H1 (cell line): ENCODE data around the gene KXD1. TPM values are rescaled to one million over a fixed set of nuclear protein-coding genes. Genes with fewer than 3 reads are reported as not detected.

ENCODE experiments used
- CTCF ChIA-PET: fragments of 300-600 bp; sonication (Branson Sonifier 250); formaldehyde crosslinking; loops from one replicate; lab custom pipeline; 2021; ENCODE audit not compliant: partially characterized antibody; lab: Charles Lee
- POLR2A ChIA-PET: fragments of 300-600 bp; sonication (Branson Sonifier 250); formaldehyde crosslinking; loops from one replicate; lab custom pipeline; 2021; ENCODE audit warnings: inconsistent platforms; ENCODE audit not compliant: partially characterized antibody; lab: Charles Lee
- DNase-seq, 2 experiments: peaks; one replicate each; pipeline versions ENCODE4 v3.0.0 to v3.0.0-alpha.2; 2010 to 2022; ENCODE audit warnings: low spot score in 2 of 2, low read depth in 1 of 2, mixed read lengths in 1 of 2
- FAIRE-seq: peaks from 2 replicates; lab custom pipeline; 2011; peaks lifted over from hg19 to GRCh38; lab: Jason Lieb, UNC
- H2AFZ ChIP-seq: 2 replicates; pipeline ENCODE4 v1.8.1; 2012; ENCODE audit warnings: low read length, inconsistent platforms
- H2AK5ac ChIP-seq: 2 replicates; pipeline ENCODE4 v1.6.1; 2013; ENCODE audit warnings: low read depth, low read length
- H2BK120ac ChIP-seq: replicated peaks from 2 replicates; pipeline ENCODE3; 2013; ENCODE audit warnings: low read depth, low read length, inconsistent platforms
- H2BK12ac ChIP-seq: 2 replicates; pipeline ENCODE4 v1.6.1; 2013; ENCODE audit warnings: low read depth, low read length
- H2BK15ac ChIP-seq: 2 replicates; pipeline ENCODE4 v1.6.1; 2013; ENCODE audit warnings: low read length
- H2BK20ac ChIP-seq: 2 replicates; pipeline ENCODE4 v1.6.1; 2013; ENCODE audit warnings: low read length
- H2BK5ac ChIP-seq: 2 replicates; pipeline ENCODE4 v1.6.1; 2013; ENCODE audit warnings: low read depth, low read length
- H3K14ac ChIP-seq: 2 replicates; pipeline ENCODE4 v1.6.1; 2013; ENCODE audit warnings: inconsistent platforms; ENCODE audit not compliant: insufficient read length
- H3K18ac ChIP-seq: 2 replicates; pipeline ENCODE4 v1.6.1; 2013; ENCODE audit warnings: low read length; ENCODE audit errors: extremely low read depth
- H3K23ac ChIP-seq: 2 replicates; pipeline ENCODE4 v1.6.1; 2013; ENCODE audit warnings: inconsistent platforms; ENCODE audit not compliant: insufficient read length
- H3K23me2 ChIP-seq: 2 replicates; pipeline ENCODE4 v1.6.1; 2013; ENCODE audit warnings: low read depth, low read length
- H3K27ac ChIP-seq: 2 replicates; pipeline ENCODE4 v1.6.1; 2011; ENCODE audit warnings: low read depth, low read length, inconsistent platforms
- H3K27me3 ChIP-seq, 4 experiments: replicated peaks in 1 of 4; 1 replicate in 1 of 4; 2 replicates in 3 of 4; pipeline versions ENCODE4 v1.6.1 to v1.8.1; 2011 to 2013; ENCODE audit warnings: low read length in 3 of 4, mild to moderate bottlenecking in 3 of 4, inconsistent platforms in 2 of 4, mixed read lengths in 2 of 4, moderate library complexity in 1 of 4; ENCODE audit not compliant: control insufficient read depth in 3 of 4, insufficient read depth in 3 of 4; ENCODE audit errors: extremely low read depth in 1 of 4
- H3K36me3 ChIP-seq, 4 experiments: 2 replicates each; pipeline versions ENCODE4 v1.6.1 to v1.8.1; 2011 to 2013; ENCODE audit warnings: mild to moderate bottlenecking in 4 of 4, low read length in 3 of 4, moderate library complexity in 2 of 4, control low read depth in 1 of 4, inconsistent platforms in 1 of 4; ENCODE audit not compliant: insufficient read depth in 4 of 4, control insufficient read depth in 2 of 4
- H3K4ac ChIP-seq: replicated peaks from 2 replicates; pipeline ENCODE3; 2013; ENCODE audit warnings: low read length, low read depth, mixed read lengths, inconsistent platforms; ENCODE audit not compliant: insufficient read length
- H3K4me1 ChIP-seq, 4 experiments: replicated peaks in 1 of 4; 1 replicate in 1 of 4; 2 replicates in 3 of 4; pipeline versions ENCODE4 v1.6.1 to v1.8.1; 2011 to 2013; ENCODE audit warnings: low read length in 3 of 4, inconsistent platforms in 2 of 4, mixed read lengths in 1 of 4; ENCODE audit not compliant: insufficient read depth in 4 of 4, control insufficient read depth in 3 of 4
- H3K4me2 ChIP-seq, 2 experiments: 2 replicates each; pipeline versions ENCODE4 v1.6.1 to v1.8.1; 2011 to 2013; ENCODE audit warnings: low read depth in 2 of 2, low read length in 2 of 2, control low read depth in 1 of 2, inconsistent platforms in 1 of 2, mild to moderate bottlenecking in 1 of 2; ENCODE audit not compliant: insufficient read depth in 1 of 2
- H3K4me3 ChIP-seq, 4 experiments: fragments of 200-600, 300-600 bp in 1 of 4; sonication (generic), shearing (Covaris generic), sonication (Bioruptor Twin) in 1 of 4; 2 replicates each; pipeline versions ENCODE4 v1.5.1 to v1.8.1; 2011 to 2016; ENCODE audit warnings: low read length in 4 of 4, low read depth in 3 of 4, control low read depth in 2 of 4, inconsistent platforms in 2 of 4, mild to moderate bottlenecking in 2 of 4, mixed read lengths in 1 of 4, moderate library complexity in 1 of 4; ENCODE audit not compliant: insufficient read depth in 2 of 4; ENCODE audit errors: extremely low read depth in 1 of 4
- H3K56ac ChIP-seq: replicated peaks from 2 replicates; pipeline ENCODE3; 2013; ENCODE audit warnings: low read depth, mild to moderate bottlenecking, mixed read lengths, low read length, inconsistent platforms; ENCODE audit not compliant: insufficient read length
- H3K79me1 ChIP-seq: 2 replicates; pipeline ENCODE4 v1.6.1; 2013; ENCODE audit warnings: low read depth, low read length, control low read depth
- H3K79me2 ChIP-seq, 2 experiments: 2 replicates each; pipeline versions ENCODE4 v1.6.1 to v1.8.1; 2012 to 2013; ENCODE audit warnings: low read length in 2 of 2, mild to moderate bottlenecking in 2 of 2, inconsistent platforms in 1 of 2; ENCODE audit not compliant: insufficient read depth in 2 of 2, control insufficient read depth in 1 of 2
- H3K9ac ChIP-seq, 4 experiments: replicated peaks in 1 of 4; 1 replicate in 1 of 4; 2 replicates in 3 of 4; pipeline versions ENCODE4 v1.6.1 to v1.8.1; 2011 to 2013; ENCODE audit warnings: low read depth in 3 of 4, low read length in 3 of 4, control low read depth in 2 of 4, mild to moderate bottlenecking in 2 of 4, moderate library complexity in 2 of 4, inconsistent platforms in 1 of 4; ENCODE audit errors: extremely low read depth in 1 of 4
- H3K9me3 ChIP-seq, 2 experiments: 2 replicates each; pipeline versions ENCODE4 v1.6.1 to v1.8.1; 2012 to 2013; ENCODE audit warnings: mild to moderate bottlenecking in 2 of 2, moderate library complexity in 2 of 2, control low read depth in 1 of 2, inconsistent platforms in 1 of 2, low read depth in 1 of 2, low read length in 1 of 2, mixed read lengths in 1 of 2; ENCODE audit not compliant: insufficient read depth in 2 of 2
- H4K20me1 ChIP-seq, 2 experiments: replicated peaks in 1 of 2; 2 replicates each; pipeline versions ENCODE3 to v1.8.1; 2011 to 2013; ENCODE audit warnings: inconsistent platforms in 2 of 2, low read length in 2 of 2, mild to moderate bottlenecking in 1 of 2; ENCODE audit not compliant: insufficient read depth in 2 of 2, control insufficient read depth in 1 of 2
- H4K5ac ChIP-seq: 2 replicates; pipeline ENCODE4 v1.6.1; 2013; ENCODE audit warnings: low read length, low read depth, mixed read lengths, inconsistent platforms; ENCODE audit not compliant: insufficient read length
- H4K8ac ChIP-seq: 2 replicates; pipeline ENCODE4 v1.8.0; 2013; ENCODE audit warnings: mild to moderate bottlenecking, moderate library complexity, low read length, inconsistent platforms; ENCODE audit not compliant: insufficient read depth; ENCODE audit errors: extremely low read depth
- H4K91ac ChIP-seq: replicated peaks from 2 replicates; pipeline ENCODE3; 2013; ENCODE audit warnings: low read length, mixed read lengths, inconsistent platforms; ENCODE audit not compliant: insufficient read length
- BACH1 ChIP-seq: IDR thresholded peaks from 2 replicates; pipeline ENCODE4 v1.6.1; 2012; ENCODE audit warnings: low read length, improper control_type of control experiment
- BCL11A ChIP-seq, 2 experiments: IDR thresholded peaks; one replicate each; pipeline ENCODE4 v1.6.1; 2011; ENCODE audit warnings: low read depth in 2 of 2, low read length in 2 of 2, mild to moderate bottlenecking in 2 of 2
- CBX8 ChIP-seq: fragments of 300-800, 300-1000 bp; sonication (generic); IDR thresholded peaks from 2 replicates; pipeline ENCODE4 v1.7.1; 2016; ENCODE audit warnings: low read depth, low read length, borderline replicate concordance
- EGR1 ChIP-seq: IDR thresholded peaks from 2 replicates; pipeline ENCODE4 v1.6.1; 2011; ENCODE audit warnings: low read depth, low read length, borderline replicate concordance
- KDM1A ChIP-seq: fragments of 200-600, 300-600 bp; sonication (generic); IDR thresholded peaks from 2 replicates; pipeline ENCODE4 v1.7.1; 2016; ENCODE audit warnings: mild to moderate bottlenecking, low read length, borderline replicate concordance
- POU5F1 ChIP-seq: IDR thresholded peaks from 2 replicates; pipeline ENCODE4 v1.6.1; 2011; ENCODE audit warnings: low read depth, mild to moderate bottlenecking, low read length, moderate library complexity
- SP1 ChIP-seq: IDR thresholded peaks from 2 replicates; pipeline ENCODE4 v1.6.1; 2011; ENCODE audit warnings: low read depth, low read length
- SP4 ChIP-seq: IDR thresholded peaks from 2 replicates; pipeline ENCODE4 v1.6.1; 2012; ENCODE audit warnings: low read length, inconsistent platforms
- TAF1 ChIP-seq: IDR thresholded peaks from 2 replicates; pipeline ENCODE4 v1.6.1; 2011; ENCODE audit warnings: mild to moderate bottlenecking, low read depth, low read length
- TCF12 ChIP-seq: IDR thresholded peaks from 2 replicates; pipeline ENCODE4 v1.6.1; 2011; ENCODE audit warnings: low read depth, mild to moderate bottlenecking, low read length
- WGBS, 2 experiments: shearing (Covaris generic) in 1 of 2; methylation state at CpG; one replicate each; pipeline versions ENCODE4 v1.1.6 to v1.1.7; 2013 to 2015; ENCODE audit warnings: low lambda C conversion rate in 2 of 2, mixed read lengths in 2 of 2, inconsistent platforms in 1 of 2, low coverage in 1 of 2, missing lambda C conversion rate in 1 of 2; ENCODE audit not compliant: insufficient replicate concordance in 2 of 2, insufficient coverage in 1 of 2, insufficient read length in 1 of 2; ENCODE audit errors: extremely low coverage in 1 of 2, missing lambda C conversion rate in 1 of 2; 5-methylcytosine and 5-hydroxymethylcytosine counted together
- polyA plus RNA-seq, 7 experiments: library from polyadenylated mRNA; depleted of rRNA in 3 of 7; stranded (reverse) in 5 of 7; unstranded in 2 of 7; fragments of >200 nt in 5 of 7; fragments of 200-250 nt in 2 of 7; gene quantifications; 1 replicate in 5 of 7; 2 replicates in 1 of 7; 4 replicates in 1 of 7; pipeline versions ENCODE4 v1.2.1 to v1.2.3, GENCODE V29; 2011 to 2013; ENCODE audit warnings: missing spikeins in 2 of 7, mixed read lengths in 2 of 7
- total RNA-seq: library from RNA; stranded (reverse); fragmentation: NEBNext Ultra II Directional; extraction: Animal tissue kit (Norgen Biotek cat#: 25700); gene quantifications from 2 replicates; pipeline ENCODE4 v1.2.1, GENCODE V29; 2021

The KXD1 gene
- total and polyA plus RNA-seq, 2 of the 8 experiments (the other 6 are each of a cell fraction or from before 2014, with no cell fraction given) = 115 to 267 TPM

GRCh38 chr19:18586306-18586705 lies 28.6 kb downstream of the KXD1 start:
- Histone ChIP-seq H3K4ac (no peak overlapping the region), H2BK20ac (no peak overlapping the region), H2AK5ac (no peak overlapping the region), H3K27me3 (no peaks in the 10 kb centered on the region; a peak in 1 of 7 replicates), H3K9me3 (no peaks in the 10 kb centered on the region), H4K5ac (no peak overlapping the region), H3K36me3 (no peaks in the 10 kb centered on the region), H3K4me3 (no peak overlapping the region), H2BK12ac (no peak overlapping the region), H3K79me2 (no peaks in the 10 kb centered on the region), H2BK120ac (no peak overlapping the region), H2BK5ac (no peak overlapping the region), H4K91ac (no peak overlapping the region), H3K23ac (no peak overlapping the region), H3K79me1 (no peaks in the 10 kb centered on the region), H4K8ac (no peak overlapping the region), H3K9ac (no peak overlapping the region), H2BK15ac (no peak overlapping the region), H3K56ac (no peak overlapping the region), H3K4me2 (no peak overlapping the region), H4K20me1 (peaks cover 0 to 3% of the 10 kb centered on the region in 2 experiments), H3K27ac (no peak overlapping the region), H3K4me1 (peaks cover 2 to 9% (median 6%) of the 10 kb centered on the region in 4 experiments; a peak in 6 of 7 replicates), H2AFZ (no peak overlapping the region), H3K18ac (no peak overlapping the region), H3K14ac (no peak overlapping the region), H3K23me2 (peaks cover 11% of the 10 kb centered on the region)
- FAIRE-seq (no peak), DNase-seq (no peak)
- CTCF ChIA-PET = interaction anchor here (0.9 to 3.7 kb wide), 9 partner anchors 9 to 124 kb away, joined by 3 to 16 read pairs (median 4); partner anchors contain the start of gene KXD1
- POLR2A ChIA-PET = interaction anchor here (0.7 to 10.3 kb wide), 3 partner anchors 9 to 88 kb away, joined by 3 to 112 read pairs (median 72); partner anchors contain the start of gene UBA52
- 81% methylated on average over 2 of the region's 2 CpGs; no CpG with 5 or more reads in 1 of the 2 experiments for WGBS, 2 experiments
- no peak for TF ChIP-seq KDM1A
- TF ChIP-seq TCF12 = no peak
- TF ChIP-seq CBX8 = no peak
- TF ChIP-seq SP4 = no peak
- no peak for TF ChIP-seq BACH1
- no peak for TF ChIP-seq TAF1
- TF ChIP-seq SP1 = no peak
- TF ChIP-seq EGR1 = no peak
- TF ChIP-seq BCL11A (IDR thresholded peaks at IDR 0.05; ENCODE audit: low read depth in 2 of 2, low read length in 2 of 2) = no peak
- TF ChIP-seq POU5F1 = no peak
